Keratinocyte (primary cell): ENCODE results near the gene SFXN2. TPM values are rescaled to one million over a fixed set of nuclear protein-coding genes. Genes with fewer than 3 reads are reported as not detected.

ENCODE experiments used
- DNase-seq: peaks from one replicate; pipeline ENCODE4 v3.0.0-alpha.2; 2011; ENCODE audit warnings: low read depth, missing footprints, low spot score
- FAIRE-seq: peaks from 2 replicates; lab custom pipeline; 2011; peaks lifted over from hg19 to GRCh38; lab: Jason Lieb, UNC
- H2AFZ ChIP-seq: 2 replicates; pipeline ENCODE4 v1.6.0; 2012; ENCODE audit warnings: low read length, control low read depth, inconsistent platforms; ENCODE audit not compliant: control insufficient read depth
- H3K27ac ChIP-seq: 2 replicates; pipeline ENCODE4 v1.5.1; 2011; ENCODE audit warnings: low read length; ENCODE audit not compliant: control insufficient read depth, insufficient read depth
- H3K27me3 ChIP-seq: 3 replicates; pipeline ENCODE4 v1.6.0; 2011; ENCODE audit warnings: low read length; ENCODE audit not compliant: control insufficient read depth, insufficient read depth; ENCODE audit errors: extremely low read depth
- H3K36me3 ChIP-seq, 2 experiments: 2 replicates in 1 of 2; 3 replicates in 1 of 2; pipeline ENCODE4 v1.5.1; 2011; ENCODE audit warnings: low read length in 2 of 2, mild to moderate bottlenecking in 1 of 2; ENCODE audit not compliant: control insufficient read depth in 2 of 2, insufficient read depth in 2 of 2; ENCODE audit errors: extremely low read depth in 1 of 2
- H3K4me1 ChIP-seq: 3 replicates; pipeline ENCODE4 v1.5.1; 2011; ENCODE audit warnings: low read length; ENCODE audit not compliant: control insufficient read depth, insufficient read depth; ENCODE audit errors: extremely low read depth
- H3K4me2 ChIP-seq: 3 replicates; pipeline ENCODE4 v1.6.0; 2011; ENCODE audit warnings: low read depth, low read length; ENCODE audit not compliant: control insufficient read depth, insufficient read depth; ENCODE audit errors: extremely low read depth
- H3K4me3 ChIP-seq, 3 experiments: fragments of 200-600 bp in 1 of 3; sonication (generic) in 1 of 3; 2 replicates in 2 of 3; 3 replicates in 1 of 3; pipeline ENCODE4 v1.5.1; 2011 to 2016; ENCODE audit warnings: low read length in 3 of 3, mild to moderate bottlenecking in 3 of 3, control low read depth in 2 of 3, inconsistent platforms in 1 of 3, low read depth in 1 of 3, mixed read lengths in 1 of 3, mixed run types in 1 of 3, moderate library complexity in 1 of 3; ENCODE audit not compliant: control insufficient read depth in 2 of 3, insufficient read depth in 2 of 3; ENCODE audit errors: extremely low read depth in 1 of 3
- H3K79me2 ChIP-seq: 2 replicates; pipeline ENCODE4 v1.6.0; 2012; ENCODE audit warnings: low read length; ENCODE audit not compliant: control insufficient read depth, insufficient read depth
- H3K9ac ChIP-seq: 3 replicates; pipeline ENCODE4 v1.6.0; 2011; ENCODE audit warnings: low read length; ENCODE audit not compliant: control insufficient read depth, insufficient read depth; ENCODE audit errors: extremely low read depth
- H3K9me1 ChIP-seq: 3 replicates; pipeline ENCODE4 v1.6.0; 2011; ENCODE audit warnings: low read length; ENCODE audit not compliant: control insufficient read depth, insufficient read depth; ENCODE audit errors: extremely low read depth
- H3K9me3 ChIP-seq: 2 replicates; pipeline ENCODE4 v1.5.1; 2012; ENCODE audit warnings: low read depth, low read length; ENCODE audit not compliant: control insufficient read depth
- H4K20me1 ChIP-seq: 3 replicates; pipeline ENCODE4 v1.6.0; 2011; ENCODE audit warnings: low read length; ENCODE audit not compliant: control insufficient read depth, insufficient read depth; ENCODE audit errors: extremely low read depth
- CTCF ChIP-seq, 3 experiments: IDR thresholded peaks in 1 of 3; conservative IDR thresholded peaks in 1 of 3; optimal IDR thresholded peaks in 1 of 3; 2 replicates in 2 of 3; 3 replicates in 1 of 3; pipeline versions ENCODE3 to v1.5.1; 2011; ENCODE audit warnings: low read length in 3 of 3, mild to moderate bottlenecking in 3 of 3, moderate library complexity in 2 of 3, control low read depth in 1 of 3, inconsistent platforms in 1 of 3; ENCODE audit not compliant: insufficient read depth in 2 of 3; ENCODE audit errors: extremely low read depth in 1 of 3
- EZH2 ChIP-seq: IDR thresholded peaks from one replicate; pipeline ENCODE4 v1.6.1; 2012; ENCODE audit warnings: inconsistent platforms, mild to moderate bottlenecking, low read length, moderate library complexity
- dilution Hi-C: fragments of 300-500 bp; cut with MboI; formaldehyde crosslinking; loops from one replicate; pipeline ENCODE4 v1.7.0; 2020; ENCODE audit warnings: low sequenced_read_pairs; ENCODE audit not compliant: extremely low pct_ligation_motif_present
- polyA plus RNA-seq, 5 experiments: library from polyadenylated mRNA; depleted of rRNA in 3 of 5; stranded (reverse) in 3 of 5; stranded (forward) in 1 of 5; unstranded in 1 of 5; fragments of >200 nt; gene quantifications; 1 replicate in 1 of 5; 2 replicates in 3 of 5; 3 replicates in 1 of 5; pipeline versions ENCODE4 v1.2.1 to v1.2.3, GENCODE V29; 2011 to 2012; ENCODE audit warnings: missing spikeins in 2 of 5, low read depth in 1 of 5, low replicate concordance in 1 of 5

SFXN2 gene
- polyA plus RNA-seq, 1 donor (not counting 4 experiments of a cell fraction or from before 2014, with no cell fraction given), result 5.0 TPM

GRCh38 chr10:102770108-102770482, 55.7 kb downstream of the SFXN2 start:
- H3K4me2 ChIP-seq, result peak overlapping the region; percentile 74
- H4K20me1 ChIP-seq, result no peaks in the 10 kb centered on the region
- TF ChIP-seq EZH2 (no peak), CTCF (optimal IDR thresholded peaks at IDR 0.05 in 1 of 3, IDR thresholded peaks at IDR 0.05 in 1 of 3, conservative IDR thresholded peaks at IDR 0.05 in 1 of 3; ENCODE audit: extremely low read depth in 1 of 3, insufficient read depth in 2 of 3, low read length in 3 of 3) (no peak)
- peak overlapping the region; percentile 62 for H3K9ac ChIP-seq
- H3K4me3 ChIP-seq, result peak overlapping the region in 2 of 3 experiments; percentile 7 to 26
- H3K4me1 ChIP-seq, result peaks cover 63% of the 10 kb centered on the region
- no peaks in the 10 kb centered on the region for H3K9me3 ChIP-seq
- H2AFZ ChIP-seq, result no peak overlapping the region
- no peaks in the 10 kb centered on the region for H3K27me3 ChIP-seq
- no peak for DNase-seq
- peak overlapping the region; percentile 83 for H3K27ac ChIP-seq
- FAIRE-seq, result no peak
- no peaks in the 10 kb centered on the region for H3K36me3 ChIP-seq
- H3K9me1 ChIP-seq, result no peaks in the 10 kb centered on the region
- peaks cover 7% of the 10 kb centered on the region for H3K79me2 ChIP-seq
- dilution Hi-C loops, result no loop called here

GRCh38 chr10:102770792-102771191, 56.4 kb downstream of the SFXN2 start:
- Histone ChIP-seq H3K4me3 (peak overlapping the region in 1 of 3 experiments; percentile 26), H3K27ac (peak overlapping the region; percentile 83), H3K4me1 (peaks cover 67% of the 10 kb centered on the region), H3K27me3 (no peaks in the 10 kb centered on the region), H3K9me3 (no peaks in the 10 kb centered on the region), H3K79me2 (peaks cover 7% of the 10 kb centered on the region), H3K9me1 (no peaks in the 10 kb centered on the region), H3K9ac (peak overlapping the region; percentile 62), H3K36me3 (no peaks in the 10 kb centered on the region), H3K4me2 (peak overlapping the region; percentile 74), H4K20me1 (no peaks in the 10 kb centered on the region), H2AFZ (no peak overlapping the region)
- dilution Hi-C loops, result no loop called here
- FAIRE-seq (no peak), DNase-seq (no peak)
- TF ChIP-seq EZH2, result no peak
- TF ChIP-seq CTCF (optimal IDR thresholded peaks at IDR 0.05 in 1 of 3, IDR thresholded peaks at IDR 0.05 in 1 of 3, conservative IDR thresholded peaks at IDR 0.05 in 1 of 3; ENCODE audit: extremely low read depth in 1 of 3, insufficient read depth in 2 of 3, low read length in 3 of 3), result no peak
